Uterus (tissue), 4 donors: Measurements from ENCODE around the gene MBLAC1. TPM values are rescaled to one million over a fixed set of nuclear protein-coding genes. Genes with fewer than 3 reads are reported as not detected.

ENCODE experiments used
- DNase-seq, 2 donors: peaks; one replicate each; pipeline ENCODE4 v3.0.0-alpha.2; 2019 to 2020
- H3K27ac ChIP-seq, 2 donors: fragments of 200-600 bp; sonication (generic); 1 replicate in 1 of 2; 2 replicates in 1 of 2; pipeline ENCODE4 v1.5.1; 2016 to 2018
- H3K27me3 ChIP-seq, 2 donors: fragments of 200-600 bp; sonication (generic); one replicate each; pipeline ENCODE4 v1.5.1; 2018 to 2019; ENCODE audit warnings: control low read depth in 1 of 2
- H3K36me3 ChIP-seq, 2 donors: fragments of 200-600 bp; sonication (generic); one replicate each; pipeline ENCODE4 v1.5.1; 2019; ENCODE audit warnings: control low read depth in 1 of 2
- H3K4me1 ChIP-seq, 2 donors: fragments of 200-600 bp; sonication (generic); one replicate each; pipeline ENCODE4 v1.5.1; 2018 to 2019; ENCODE audit warnings: control low read depth in 1 of 2
- H3K4me3 ChIP-seq, 2 donors: fragments of 200-600 bp; sonication (generic); 1 replicate in 1 of 2; 2 replicates in 1 of 2; pipeline ENCODE4 v1.5.1; 2018 to 2019; ENCODE audit warnings: mild to moderate bottlenecking in 1 of 2
- H3K9me3 ChIP-seq, 2 donors: fragments of 200-600 bp; sonication (generic); one replicate each; pipeline ENCODE4 v1.5.1; 2019; ENCODE audit warnings: control low read depth in 1 of 2
- POLR2A ChIP-seq, 2 donors: fragments of 450-650 bp; IDR thresholded peaks; one replicate each; pipeline ENCODE4 v1.6.1; 2016; ENCODE audit warnings: antibody characterized with exemption in 2 of 2, mild to moderate bottlenecking in 1 of 2, moderate library complexity in 1 of 2
- intact Hi-C: fragments of 100-400 bp; cut with DNase I; formaldehyde crosslinking; loops from one replicate; pipeline ENCODE4 v1.15.1; 2023; ENCODE audit warnings: low total_unique reads
- total RNA-seq, 4 donors: library from RNA; depleted of rRNA in 3 of 4; stranded (reverse); fragments of >200 nt in 3 of 4; gene quantifications; one replicate each; pipeline versions ENCODE4 v1.1.0 to v1.2.4, GENCODE V29; 2014 to 2023
- TF ChIP-seq, protein P1 (sequence below), 4 experiments: fragments of 200-600 bp in 2 of 4; fragments of 450-650 bp in 2 of 4; sonication (generic) in 2 of 4; IDR thresholded peaks; one replicate each; pipeline ENCODE4 v1.5.1; 2016 to 2019; ENCODE audit warnings: antibody characterized with exemption in 4 of 4, mild to moderate bottlenecking in 2 of 4, moderate library complexity in 1 of 4
- donor health status: DM: yes; HTN: yes; CAD: no.

The MBLAC1 gene
- total RNA-seq, 4 donors from 2014 or later: 1.3 to 12.4 (median 4.6) TPM

DNA sequence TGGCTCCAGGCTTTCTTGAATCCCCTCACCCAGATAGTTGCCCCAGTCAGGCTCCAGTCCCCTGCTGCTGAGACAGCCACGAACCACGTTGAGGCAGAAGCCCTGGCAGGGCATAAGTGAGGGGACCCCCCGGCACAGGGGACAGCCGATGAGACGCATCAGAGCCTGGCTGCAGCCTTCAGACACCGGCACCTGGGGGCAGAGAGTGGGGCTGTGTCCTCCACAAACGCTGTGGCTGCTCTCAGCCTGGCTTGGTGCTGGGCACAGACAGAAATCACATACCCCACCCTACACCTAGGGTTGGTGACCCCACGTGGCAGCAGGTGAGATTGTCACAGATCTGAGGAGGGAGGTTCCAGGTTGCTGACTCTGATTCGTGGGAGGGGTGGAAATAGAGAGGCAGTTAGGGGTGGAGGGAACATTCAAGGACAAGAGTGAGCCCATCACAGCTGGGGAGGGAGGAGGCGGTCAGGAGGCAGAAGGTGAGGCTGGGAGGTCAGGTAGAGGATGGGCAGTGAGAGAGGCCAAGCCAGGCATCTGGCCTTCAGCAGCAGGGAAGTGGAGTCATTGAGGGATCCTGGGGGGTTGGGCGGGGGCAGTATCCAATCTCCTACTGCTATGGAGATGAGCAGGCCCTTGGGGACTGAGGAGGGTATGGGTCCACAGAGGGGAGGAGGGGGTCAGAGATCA, 47.2 kb downstream of the MBLAC1 start:
- H3K27me3 ChIP-seq: no peaks in the 10 kb centered on the region
- H3K4me3 ChIP-seq: no peak overlapping the region
- H3K9me3 ChIP-seq: no peaks in the 10 kb centered on the region
- no peaks in the 10 kb centered on the region for H3K36me3 ChIP-seq
- no peak overlapping the region for H3K27ac ChIP-seq
- TF ChIP-seq, protein P1, sequence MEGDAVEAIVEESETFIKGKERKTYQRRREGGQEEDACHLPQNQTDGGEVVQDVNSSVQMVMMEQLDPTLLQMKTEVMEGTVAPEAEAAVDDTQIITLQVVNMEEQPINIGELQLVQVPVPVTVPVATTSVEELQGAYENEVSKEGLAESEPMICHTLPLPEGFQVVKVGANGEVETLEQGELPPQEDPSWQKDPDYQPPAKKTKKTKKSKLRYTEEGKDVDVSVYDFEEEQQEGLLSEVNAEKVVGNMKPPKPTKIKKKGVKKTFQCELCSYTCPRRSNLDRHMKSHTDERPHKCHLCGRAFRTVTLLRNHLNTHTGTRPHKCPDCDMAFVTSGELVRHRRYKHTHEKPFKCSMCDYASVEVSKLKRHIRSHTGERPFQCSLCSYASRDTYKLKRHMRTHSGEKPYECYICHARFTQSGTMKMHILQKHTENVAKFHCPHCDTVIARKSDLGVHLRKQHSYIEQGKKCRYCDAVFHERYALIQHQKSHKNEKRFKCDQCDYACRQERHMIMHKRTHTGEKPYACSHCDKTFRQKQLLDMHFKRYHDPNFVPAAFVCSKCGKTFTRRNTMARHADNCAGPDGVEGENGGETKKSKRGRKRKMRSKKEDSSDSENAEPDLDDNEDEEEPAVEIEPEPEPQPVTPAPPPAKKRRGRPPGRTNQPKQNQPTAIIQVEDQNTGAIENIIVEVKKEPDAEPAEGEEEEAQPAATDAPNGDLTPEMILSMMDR (IDR thresholded peaks at IDR 0.05): no peak
- TF ChIP-seq POLR2A (IDR thresholded peaks at IDR 0.05): no peak
- no peak for DNase-seq
- H3K4me1 ChIP-seq: peaks cover 0 to 8% of the 10 kb centered on the region in 2 donors
- intact Hi-C loops: no loop called here

DNA sequence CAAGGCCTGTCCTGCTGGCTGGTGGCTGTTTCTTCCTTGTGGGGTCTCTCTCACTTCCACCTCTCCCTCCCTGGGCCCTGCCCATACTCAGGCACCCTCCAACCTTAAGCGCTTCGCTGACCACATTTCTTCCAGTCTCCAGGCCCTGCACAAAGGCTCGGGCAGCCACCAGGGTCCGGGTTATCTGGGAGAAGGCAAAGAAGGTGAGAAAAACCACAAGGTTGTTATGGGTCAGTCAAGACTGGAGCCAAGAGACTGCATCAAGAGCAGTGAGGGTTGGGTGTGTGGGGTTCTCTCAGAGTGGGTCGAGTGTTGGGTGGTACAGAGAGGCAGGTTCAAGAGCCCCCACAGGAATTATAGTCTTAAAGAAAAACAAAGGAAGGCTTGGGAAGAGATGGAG, 47.8 kb downstream of the MBLAC1 start:
- Histone ChIP-seq H3K27me3 (no peaks in the 10 kb centered on the region), H3K4me3 (no peak overlapping the region), H3K36me3 (no peaks in the 10 kb centered on the region), H3K9me3 (no peaks in the 10 kb centered on the region), H3K27ac (no peak overlapping the region), H3K4me1 (peaks cover 0 to 8% of the 10 kb centered on the region in 2 donors)
- DNase-seq: no peak
- intact Hi-C loops: no loop called here
- no peak for TF ChIP-seq POLR2A (IDR thresholded peaks at IDR 0.05)
- TF ChIP-seq, protein P1 (IDR thresholded peaks at IDR 0.05): no peak

DNA sequence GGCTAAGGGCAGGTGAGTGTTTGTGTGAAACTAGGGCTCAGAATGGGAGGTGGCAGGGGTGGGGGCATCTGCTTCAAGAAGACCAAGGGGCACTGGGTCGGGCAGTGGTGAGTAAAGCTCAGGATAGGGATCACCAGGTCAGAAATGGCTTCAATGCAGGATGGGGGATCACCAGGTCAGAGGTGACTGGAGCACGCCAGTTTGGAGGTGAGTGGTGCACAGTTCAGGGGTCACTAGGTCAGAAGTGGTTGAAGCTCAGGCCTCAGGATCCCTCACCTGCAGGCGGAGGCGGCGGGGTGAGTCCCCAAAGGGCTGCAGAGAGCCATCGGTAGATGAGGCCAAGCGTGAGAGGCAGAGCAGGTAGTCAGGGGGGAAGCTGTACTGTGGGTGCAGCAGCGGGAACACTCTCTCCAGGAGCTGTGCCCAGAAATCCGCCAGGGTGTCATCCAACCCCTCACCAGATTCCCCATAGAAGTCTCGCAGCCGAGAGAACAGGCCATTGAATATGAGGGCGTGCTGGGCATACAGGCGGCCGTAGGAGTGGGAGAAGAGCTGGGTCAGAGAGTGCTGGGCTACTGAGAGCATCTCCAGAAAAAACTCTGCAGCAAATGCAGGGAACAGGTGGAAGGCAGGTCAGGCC, 48.6 kb downstream of the MBLAC1 start:
- H3K4me3 ChIP-seq: no peak overlapping the region
- H3K4me1 ChIP-seq: peaks cover 0 to 8% of the 10 kb centered on the region in 2 donors
- no peak overlapping the region for H3K27ac ChIP-seq
- H3K36me3 ChIP-seq: no peaks in the 10 kb centered on the region
- TF ChIP-seq, protein P1 (IDR thresholded peaks at IDR 0.05): no peak
- no peak for TF ChIP-seq POLR2A (IDR thresholded peaks at IDR 0.05)
- no peaks in the 10 kb centered on the region for H3K9me3 ChIP-seq
- intact Hi-C loops: no loop called here
- H3K27me3 ChIP-seq: no peaks in the 10 kb centered on the region
- no peak for DNase-seq

DNA sequence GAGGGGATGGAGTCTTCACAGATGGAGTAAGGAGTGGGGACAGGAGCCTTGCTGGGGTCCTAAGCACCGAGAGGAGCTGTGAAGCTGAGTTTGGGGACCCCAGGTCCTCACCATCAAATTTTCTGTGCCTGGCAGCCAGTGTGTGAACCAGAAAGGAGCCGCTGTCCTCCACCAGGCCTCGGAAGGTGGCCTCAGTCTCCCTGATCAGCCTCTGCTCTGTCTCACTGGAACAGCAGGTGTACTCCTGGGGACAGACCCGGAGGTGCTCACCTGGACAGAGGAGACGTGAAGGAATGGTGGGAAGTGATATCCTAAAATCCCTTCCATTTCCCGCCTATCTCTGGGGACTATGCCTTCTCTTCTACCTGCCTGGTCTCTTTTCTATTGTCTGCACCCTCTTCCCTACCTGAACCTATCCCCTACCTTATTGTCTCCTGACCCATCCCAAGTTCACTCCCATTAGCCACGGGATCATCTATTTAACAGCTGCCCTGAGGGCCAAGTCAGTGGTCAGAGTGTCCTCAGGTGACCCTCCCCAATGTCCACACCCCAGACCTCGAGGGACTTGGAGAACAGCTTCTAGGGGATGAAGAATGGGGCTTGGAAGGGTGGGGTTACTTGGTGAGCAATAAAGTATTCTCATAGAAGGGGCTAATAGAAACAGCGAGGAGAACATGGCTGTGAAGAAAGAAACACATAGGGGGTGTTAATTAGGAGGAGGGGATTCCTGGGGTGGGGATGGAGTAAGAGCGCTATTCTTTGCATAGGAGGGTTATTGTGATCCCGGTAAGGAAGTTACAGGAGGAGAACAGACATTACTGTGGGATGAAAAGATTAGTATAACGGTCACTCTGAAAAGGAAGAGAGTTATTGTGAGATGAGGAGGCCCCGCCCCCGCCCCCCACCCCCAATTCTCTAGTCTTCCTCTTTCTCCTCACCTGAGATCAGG, 49.6 kb downstream of the MBLAC1 start:
- no peaks in the 10 kb centered on the region for H3K27me3 ChIP-seq
- H3K9me3 ChIP-seq: no peaks in the 10 kb centered on the region
- H3K27ac ChIP-seq: peak overlapping the region in 1 of 2 donors; percentile 63
- peaks cover 0 to 3% of the 10 kb centered on the region in 2 donors for H3K4me1 ChIP-seq
- intact Hi-C loops: no loop called here
- DNase-seq: no peak
- TF ChIP-seq, protein P1 (IDR thresholded peaks at IDR 0.05): no peak
- no peak for TF ChIP-seq POLR2A (IDR thresholded peaks at IDR 0.05)
- no peaks in the 10 kb centered on the region for H3K36me3 ChIP-seq
- H3K4me3 ChIP-seq: peak overlapping the region; percentile 33 to 34
